GM12874 (cell line): ENCODE measurements around the gene SSR2.

ENCODE experiments used
- TF ChIP-seq, protein P1 (sequence below): IDR thresholded peaks from 2 replicates; pipeline ENCODE4 v1.5.1; 2011; ENCODE audit warnings: low read depth, mild to moderate bottlenecking, control low read depth, low read length, moderate library complexity; ENCODE audit not compliant: insufficient read depth

SSR2 gene

DNA sequence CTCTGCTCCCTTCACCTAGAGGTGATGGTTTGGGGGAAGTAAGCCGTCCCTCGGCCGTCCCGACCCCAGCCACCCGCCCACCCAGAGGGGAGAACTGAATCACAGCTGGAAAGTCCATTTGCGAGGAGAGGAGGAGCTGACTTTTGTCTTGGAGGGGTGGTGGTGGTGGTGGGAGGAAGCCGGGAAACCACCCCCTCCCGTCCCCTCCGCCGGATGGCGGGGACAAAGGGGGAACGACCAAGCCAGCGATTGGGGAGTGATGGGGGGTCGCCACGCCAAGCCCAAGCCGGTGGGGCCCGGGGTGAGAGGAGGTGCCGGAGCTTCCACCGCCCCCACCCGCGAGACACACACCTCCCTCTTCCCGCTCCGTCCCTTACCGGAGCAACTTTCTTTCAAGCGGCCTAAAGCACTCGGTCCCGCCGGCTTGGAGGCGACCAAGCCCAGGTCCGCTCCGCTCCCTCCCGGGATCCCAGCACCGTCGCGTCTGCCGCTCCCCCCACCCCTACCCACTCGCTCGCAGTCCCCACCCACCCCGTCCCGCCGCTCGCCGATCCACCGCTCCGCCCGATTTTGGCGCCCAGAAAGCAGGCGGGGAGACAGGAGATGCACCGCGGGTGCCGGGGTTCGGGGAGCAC lies 42.9 kb downstream of the SSR2 start:
- TF ChIP-seq, protein P1, sequence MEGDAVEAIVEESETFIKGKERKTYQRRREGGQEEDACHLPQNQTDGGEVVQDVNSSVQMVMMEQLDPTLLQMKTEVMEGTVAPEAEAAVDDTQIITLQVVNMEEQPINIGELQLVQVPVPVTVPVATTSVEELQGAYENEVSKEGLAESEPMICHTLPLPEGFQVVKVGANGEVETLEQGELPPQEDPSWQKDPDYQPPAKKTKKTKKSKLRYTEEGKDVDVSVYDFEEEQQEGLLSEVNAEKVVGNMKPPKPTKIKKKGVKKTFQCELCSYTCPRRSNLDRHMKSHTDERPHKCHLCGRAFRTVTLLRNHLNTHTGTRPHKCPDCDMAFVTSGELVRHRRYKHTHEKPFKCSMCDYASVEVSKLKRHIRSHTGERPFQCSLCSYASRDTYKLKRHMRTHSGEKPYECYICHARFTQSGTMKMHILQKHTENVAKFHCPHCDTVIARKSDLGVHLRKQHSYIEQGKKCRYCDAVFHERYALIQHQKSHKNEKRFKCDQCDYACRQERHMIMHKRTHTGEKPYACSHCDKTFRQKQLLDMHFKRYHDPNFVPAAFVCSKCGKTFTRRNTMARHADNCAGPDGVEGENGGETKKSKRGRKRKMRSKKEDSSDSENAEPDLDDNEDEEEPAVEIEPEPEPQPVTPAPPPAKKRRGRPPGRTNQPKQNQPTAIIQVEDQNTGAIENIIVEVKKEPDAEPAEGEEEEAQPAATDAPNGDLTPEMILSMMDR = no peak

DNA sequence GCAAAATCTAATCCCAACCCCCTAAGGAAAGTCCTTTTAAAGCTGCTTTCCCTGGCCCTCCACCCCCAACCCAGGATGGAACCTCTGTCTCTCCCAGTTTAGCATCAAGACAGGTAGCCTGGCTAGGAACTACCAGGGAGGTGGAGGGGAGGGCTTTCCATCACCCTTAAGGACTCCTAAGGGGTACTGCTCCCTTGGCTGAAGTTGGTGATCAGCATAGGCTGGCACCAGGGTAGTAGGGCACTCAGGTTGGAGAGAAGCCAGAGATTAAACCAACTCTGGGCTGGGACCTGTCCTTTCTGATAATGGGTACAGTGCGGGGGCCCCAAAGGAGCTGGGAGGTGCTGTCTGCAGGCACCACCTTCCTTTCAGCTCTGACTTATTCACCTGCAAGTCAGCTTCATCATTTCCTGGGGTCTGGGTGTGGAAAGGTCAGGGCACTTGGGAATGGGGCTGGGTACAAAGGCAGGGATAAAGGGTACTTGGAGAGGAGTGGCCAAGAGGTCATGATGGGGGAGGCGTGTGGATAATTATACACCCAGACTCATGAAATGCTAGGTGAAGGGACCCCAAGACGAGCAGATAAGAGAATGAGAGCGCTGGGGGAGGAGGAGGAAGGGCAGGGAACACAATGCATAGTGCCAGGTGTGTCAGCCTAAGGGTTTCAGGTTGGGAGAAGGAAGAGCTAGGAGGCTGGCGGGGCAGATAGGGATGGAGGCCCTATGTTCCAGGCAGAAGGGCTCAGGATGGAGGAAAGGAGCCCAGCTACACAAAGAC lies 43.6 kb downstream of the SSR2 start:
- TF ChIP-seq, protein P1 = no peak

DNA sequence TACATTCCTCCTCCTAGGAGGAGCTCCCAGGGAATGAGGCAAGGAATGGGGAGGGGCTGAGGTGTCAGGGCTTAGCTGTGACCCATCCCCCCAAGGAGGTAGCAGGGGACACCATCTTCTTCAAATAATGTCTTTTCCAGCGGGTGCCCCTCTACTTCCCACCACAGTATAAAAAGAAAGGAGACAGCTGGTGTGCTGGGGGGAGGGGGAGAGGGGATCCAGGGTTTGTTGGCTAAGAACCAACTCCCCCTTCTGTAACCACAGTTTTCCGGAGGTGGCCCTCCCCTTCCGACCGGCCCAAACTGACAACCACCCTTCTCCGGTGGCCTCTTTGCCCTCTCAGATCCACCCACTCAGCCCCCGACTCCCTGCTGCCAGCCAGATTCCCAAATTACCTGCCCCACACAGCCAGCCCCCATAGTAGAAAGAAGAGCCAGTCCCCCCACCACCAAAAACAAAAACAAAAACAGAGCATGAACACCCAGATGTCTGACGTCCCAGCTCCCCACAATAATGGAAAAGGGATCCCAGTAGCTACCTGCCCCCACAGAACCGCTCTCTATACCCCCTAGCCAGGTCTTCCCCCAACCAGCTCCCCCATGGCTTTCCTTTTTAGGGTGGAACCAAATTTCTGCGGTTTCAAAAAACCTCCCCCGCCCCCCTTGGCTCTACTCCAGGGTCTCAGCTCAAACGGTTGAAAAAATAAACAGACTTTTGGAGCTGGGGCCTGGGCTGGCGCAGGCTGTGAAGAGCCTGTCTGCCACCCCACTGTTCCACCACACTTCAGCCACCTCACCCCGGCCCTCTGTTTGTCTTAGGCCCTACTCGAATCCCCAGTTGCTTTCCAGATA lies 44.5 kb downstream of the SSR2 start:
- TF ChIP-seq, protein P1 = no peak

DNA sequence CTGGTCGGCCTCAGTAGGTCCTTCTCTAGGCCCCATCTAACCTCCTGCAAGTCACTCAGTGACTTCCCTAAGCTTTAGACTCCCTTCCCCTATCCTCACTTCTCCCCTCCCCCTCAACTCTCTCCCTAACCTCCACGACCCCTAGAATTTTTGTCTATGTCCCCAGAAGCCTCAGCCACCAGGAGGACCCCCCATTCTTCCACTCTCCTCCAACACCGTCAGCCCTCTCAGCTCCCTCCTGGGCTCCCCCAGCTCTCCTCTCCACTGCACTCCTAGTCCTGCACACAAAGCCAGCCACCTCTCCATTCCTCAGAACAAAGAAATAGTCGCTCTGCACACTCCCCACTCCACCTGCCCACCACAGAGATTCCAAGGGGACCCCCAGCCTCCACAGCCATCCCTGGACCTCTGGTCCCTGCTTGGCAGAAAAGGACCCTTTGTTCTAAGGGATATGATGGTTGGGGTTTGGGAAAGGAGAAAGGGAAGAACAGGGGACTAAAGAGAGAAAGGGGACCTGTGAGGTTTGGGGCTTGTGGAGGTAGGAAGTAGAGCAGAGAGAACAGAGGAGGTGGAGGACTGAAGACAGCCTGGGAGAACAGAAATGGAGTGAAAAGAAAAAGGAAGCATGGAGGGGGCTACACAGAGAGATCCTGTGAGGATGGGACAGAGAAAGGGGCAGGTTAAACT lies 45.2 kb downstream of the SSR2 start:
- TF ChIP-seq, protein P1 = no peak

DNA sequence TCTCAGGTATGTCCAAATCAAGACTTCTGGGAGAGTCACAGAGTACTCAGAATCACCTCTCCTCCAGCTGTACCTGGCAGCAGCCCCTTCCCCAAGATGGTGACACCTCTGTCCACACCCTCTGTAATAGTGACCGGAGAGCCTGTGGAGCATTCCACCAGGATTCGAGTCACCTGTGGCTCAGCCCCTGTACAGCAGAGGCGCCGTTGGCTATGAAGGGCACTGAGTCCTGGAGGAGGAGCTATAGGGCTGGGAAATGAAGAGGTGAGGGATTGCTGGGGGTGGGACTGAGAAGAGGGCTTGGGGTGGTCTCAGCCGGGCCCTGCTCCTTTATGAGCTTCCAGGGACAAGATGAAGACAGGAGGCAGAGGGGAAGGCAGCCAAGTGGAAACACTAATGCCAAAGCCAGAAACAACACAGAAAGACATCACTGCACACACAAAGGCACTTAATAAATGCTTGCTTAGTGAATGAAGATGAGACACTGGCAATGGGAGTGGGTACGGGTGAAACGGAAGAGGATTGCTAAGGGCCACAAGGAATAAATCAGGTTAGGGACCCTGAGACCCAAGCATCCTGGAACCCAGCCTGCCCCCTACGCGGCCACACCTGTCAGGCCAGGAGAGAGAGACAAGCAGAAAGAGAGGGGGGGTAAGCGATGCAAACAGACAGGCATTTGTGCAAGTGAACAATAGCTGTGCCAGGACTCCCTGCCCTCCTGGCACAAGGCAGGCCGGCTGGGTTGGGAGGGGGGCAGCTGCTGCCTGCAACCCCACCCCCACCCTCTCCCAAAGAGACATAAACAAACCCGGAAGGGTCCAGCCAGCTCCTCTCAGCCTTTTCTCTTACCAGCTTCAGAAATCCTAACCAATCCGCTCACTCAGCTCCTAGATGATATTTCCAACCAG lies 46.3 kb downstream of the SSR2 start:
- TF ChIP-seq, protein P1 = no peak

DNA sequence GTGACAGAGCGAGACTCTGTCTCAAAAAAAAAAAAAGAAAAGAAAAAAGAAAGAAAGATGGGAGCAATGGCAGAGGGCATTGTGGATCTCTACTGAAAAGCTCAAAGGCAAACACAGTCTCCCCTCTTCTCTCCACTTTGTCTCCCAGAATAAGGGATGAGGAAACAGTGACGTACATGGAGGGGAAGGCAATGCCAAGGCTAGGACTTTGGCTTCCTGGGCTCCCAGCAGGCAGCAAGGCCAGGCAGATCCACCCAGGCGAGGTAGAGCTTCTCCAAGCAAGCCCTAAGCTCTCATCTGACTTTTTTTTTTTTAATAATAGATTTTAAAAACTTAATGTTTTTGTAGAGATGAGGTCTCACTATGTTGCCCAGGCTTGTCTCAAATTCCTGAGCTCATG lies 47.0 kb downstream of the SSR2 start:
- TF ChIP-seq, protein P1 = no peak
